Measurements from ENCODE around the gene NFKB1.
"Not testable (repeated sequence)": the region's sequence is repeated elsewhere in the genome, so short reads cannot be mapped to it uniquely, and the experiment has no call there.

DNA sequence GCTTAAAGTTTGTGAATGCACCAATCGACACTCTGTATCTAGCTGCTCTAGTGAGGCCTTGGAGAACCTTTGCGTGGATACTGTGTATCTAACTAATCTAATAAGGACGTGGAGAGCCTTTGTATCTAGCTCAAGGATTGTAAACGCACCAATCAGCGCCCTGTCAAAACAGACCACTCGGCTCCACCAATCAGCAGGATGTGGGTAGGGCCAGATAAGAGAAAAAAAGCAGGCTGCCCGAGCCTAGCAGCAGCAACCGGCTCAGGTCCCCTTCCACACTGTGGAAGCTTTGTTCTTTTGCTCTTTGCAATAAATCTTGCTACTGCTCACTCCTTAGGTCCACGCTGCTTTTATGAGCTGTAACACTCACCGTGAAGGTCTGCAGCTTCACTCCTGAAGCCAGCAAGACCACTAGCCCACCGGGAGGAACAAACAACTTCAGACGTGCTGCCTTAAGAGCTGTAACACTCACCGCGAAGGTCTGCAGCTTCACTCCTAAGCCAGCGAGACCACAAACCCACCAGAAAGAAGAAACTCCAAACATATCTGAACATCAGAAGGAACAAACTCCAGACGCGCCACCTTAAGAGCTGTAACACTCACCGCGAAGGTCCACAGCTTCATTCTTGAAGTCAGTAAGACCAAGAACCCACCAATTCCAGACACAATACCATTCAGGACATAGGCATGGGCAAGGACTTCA lies 17.0 kb upstream of the NFKB1 start:
- TF ChIP-seq, protein P1, sequence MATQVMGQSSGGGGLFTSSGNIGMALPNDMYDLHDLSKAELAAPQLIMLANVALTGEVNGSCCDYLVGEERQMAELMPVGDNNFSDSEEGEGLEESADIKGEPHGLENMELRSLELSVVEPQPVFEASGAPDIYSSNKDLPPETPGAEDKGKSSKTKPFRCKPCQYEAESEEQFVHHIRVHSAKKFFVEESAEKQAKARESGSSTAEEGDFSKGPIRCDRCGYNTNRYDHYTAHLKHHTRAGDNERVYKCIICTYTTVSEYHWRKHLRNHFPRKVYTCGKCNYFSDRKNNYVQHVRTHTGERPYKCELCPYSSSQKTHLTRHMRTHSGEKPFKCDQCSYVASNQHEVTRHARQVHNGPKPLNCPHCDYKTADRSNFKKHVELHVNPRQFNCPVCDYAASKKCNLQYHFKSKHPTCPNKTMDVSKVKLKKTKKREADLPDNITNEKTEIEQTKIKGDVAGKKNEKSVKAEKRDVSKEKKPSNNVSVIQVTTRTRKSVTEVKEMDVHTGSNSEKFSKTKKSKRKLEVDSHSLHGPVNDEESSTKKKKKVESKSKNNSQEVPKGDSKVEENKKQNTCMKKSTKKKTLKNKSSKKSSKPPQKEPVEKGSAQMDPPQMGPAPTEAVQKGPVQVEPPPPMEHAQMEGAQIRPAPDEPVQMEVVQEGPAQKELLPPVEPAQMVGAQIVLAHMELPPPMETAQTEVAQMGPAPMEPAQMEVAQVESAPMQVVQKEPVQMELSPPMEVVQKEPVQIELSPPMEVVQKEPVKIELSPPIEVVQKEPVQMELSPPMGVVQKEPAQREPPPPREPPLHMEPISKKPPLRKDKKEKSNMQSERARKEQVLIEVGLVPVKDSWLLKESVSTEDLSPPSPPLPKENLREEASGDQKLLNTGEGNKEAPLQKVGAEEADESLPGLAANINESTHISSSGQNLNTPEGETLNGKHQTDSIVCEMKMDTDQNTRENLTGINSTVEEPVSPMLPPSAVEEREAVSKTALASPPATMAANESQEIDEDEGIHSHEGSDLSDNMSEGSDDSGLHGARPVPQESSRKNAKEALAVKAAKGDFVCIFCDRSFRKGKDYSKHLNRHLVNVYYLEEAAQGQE (IDR thresholded peaks at IDR 0.05; ENCODE audit: borderline replicate concordance) = not testable (repeated sequence)
- TF ChIP-seq, protein P2, sequence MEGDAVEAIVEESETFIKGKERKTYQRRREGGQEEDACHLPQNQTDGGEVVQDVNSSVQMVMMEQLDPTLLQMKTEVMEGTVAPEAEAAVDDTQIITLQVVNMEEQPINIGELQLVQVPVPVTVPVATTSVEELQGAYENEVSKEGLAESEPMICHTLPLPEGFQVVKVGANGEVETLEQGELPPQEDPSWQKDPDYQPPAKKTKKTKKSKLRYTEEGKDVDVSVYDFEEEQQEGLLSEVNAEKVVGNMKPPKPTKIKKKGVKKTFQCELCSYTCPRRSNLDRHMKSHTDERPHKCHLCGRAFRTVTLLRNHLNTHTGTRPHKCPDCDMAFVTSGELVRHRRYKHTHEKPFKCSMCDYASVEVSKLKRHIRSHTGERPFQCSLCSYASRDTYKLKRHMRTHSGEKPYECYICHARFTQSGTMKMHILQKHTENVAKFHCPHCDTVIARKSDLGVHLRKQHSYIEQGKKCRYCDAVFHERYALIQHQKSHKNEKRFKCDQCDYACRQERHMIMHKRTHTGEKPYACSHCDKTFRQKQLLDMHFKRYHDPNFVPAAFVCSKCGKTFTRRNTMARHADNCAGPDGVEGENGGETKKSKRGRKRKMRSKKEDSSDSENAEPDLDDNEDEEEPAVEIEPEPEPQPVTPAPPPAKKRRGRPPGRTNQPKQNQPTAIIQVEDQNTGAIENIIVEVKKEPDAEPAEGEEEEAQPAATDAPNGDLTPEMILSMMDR (IDR thresholded peaks at IDR 0.05; ENCODE audit: poor library complexity, severe bottlenecking) = not testable (repeated sequence)
